Sigmoid colon (tissue), 7 donors: Measurements from ENCODE around the gene TAOK1. TPM values are rescaled to one million over a fixed set of nuclear protein-coding genes. Genes with fewer than 3 reads are reported as not detected.

ENCODE experiments used
- DNase-seq: peaks from one replicate; pipeline ENCODE4 v3.0.0-alpha.2; 2019
- H3K27ac ChIP-seq, 4 donors: fragments of 200-600 bp; sonication (generic); one replicate each; pipeline ENCODE4 v1.5.1; 2016 to 2019; ENCODE audit warnings: mild to moderate bottlenecking in 1 of 4
- H3K27me3 ChIP-seq, 3 donors: fragments of 200-600 bp; sonication (generic); one replicate each; pipeline ENCODE4 v1.5.1; 2019; ENCODE audit warnings: mild to moderate bottlenecking in 1 of 3
- H3K36me3 ChIP-seq, 4 donors: fragments of 200-600 bp; sonication (generic); one replicate each; pipeline ENCODE4 v1.5.1; 2016 to 2019
- H3K4me1 ChIP-seq, 4 donors: fragments of 200-600 bp; sonication (generic); one replicate each; pipeline ENCODE4 v1.5.1; 2017 to 2019
- H3K4me3 ChIP-seq, 4 donors: fragments of 200-600 bp; sonication (generic); one replicate each; pipeline ENCODE4 v1.5.1; 2017 to 2019; ENCODE audit warnings: mild to moderate bottlenecking in 2 of 4, moderate library complexity in 1 of 4
- H3K9me3 ChIP-seq, 4 donors: fragments of 200-600 bp in 3 of 4; sonication (generic) in 3 of 4; one replicate each; pipeline versions ENCODE4 v1.5.1 to v1.6.1; 2013 to 2019
- EP300 ChIP-seq, 4 donors: sonication (generic); formaldehyde crosslinking; IDR thresholded peaks; one replicate each; pipeline ENCODE4 v1.6.1; 2017; ENCODE audit warnings: antibody characterized with exemption in 4 of 4
- POLR2A ChIP-seq, 2 donors: fragments of 450-650 bp; IDR thresholded peaks; one replicate each; pipeline ENCODE4 v1.6.1; 2016; ENCODE audit warnings: antibody characterized with exemption in 2 of 2, mild to moderate bottlenecking in 2 of 2, moderate library complexity in 2 of 2
- POLR2AphosphoS5 ChIP-seq, 4 donors: sonication (generic); formaldehyde crosslinking; IDR thresholded peaks; one replicate each; pipeline ENCODE4 v1.6.1; 2017; ENCODE audit warnings: antibody characterized with exemption in 4 of 4
- WGBS, 2 donors: extraction: QIAGEN DNeasy Blood & Tissue Kit; methylation state at CpG; one replicate each; pipeline ENCODE4 v1.1.7; 2013; 5-methylcytosine and 5-hydroxymethylcytosine counted together
- intact Hi-C: fragments of 100-400 bp; cut with DNase I; formaldehyde crosslinking; loops from one replicate; pipeline ENCODE4 v1.15.1; 2023
- polyA plus RNA-seq, 3 donors: library from polyadenylated mRNA; stranded (reverse); fragments of 200-250 nt; gene quantifications; one replicate each; pipeline ENCODE4 v1.2.3, GENCODE V29; 2013
- total RNA-seq, 4 donors: library from RNA; depleted of rRNA; stranded (reverse); fragments of >200 nt; gene quantifications; one replicate each; pipeline ENCODE4 v1.1.0, GENCODE V29; 2016
- TF ChIP-seq, protein P1 (sequence below), 4 experiments: fragments of 450-650 bp in 3 of 4; fragments of 200-600 bp in 1 of 4; IDR thresholded peaks; one replicate each; pipeline ENCODE4 v1.5.1; 2016 to 2019; ENCODE audit warnings: antibody characterized with exemption in 4 of 4, mild to moderate bottlenecking in 3 of 4, moderate library complexity in 2 of 4
- donor health status: healthy with polysubstance abuse.
- donor health status: Bipolar disorder and iron deficiency.
- donor health status: healthy.

TAOK1 gene
- total and polyA plus RNA-seq, 7 donors: 3.6 to 65.4 (median 46.3) TPM

DNA sequence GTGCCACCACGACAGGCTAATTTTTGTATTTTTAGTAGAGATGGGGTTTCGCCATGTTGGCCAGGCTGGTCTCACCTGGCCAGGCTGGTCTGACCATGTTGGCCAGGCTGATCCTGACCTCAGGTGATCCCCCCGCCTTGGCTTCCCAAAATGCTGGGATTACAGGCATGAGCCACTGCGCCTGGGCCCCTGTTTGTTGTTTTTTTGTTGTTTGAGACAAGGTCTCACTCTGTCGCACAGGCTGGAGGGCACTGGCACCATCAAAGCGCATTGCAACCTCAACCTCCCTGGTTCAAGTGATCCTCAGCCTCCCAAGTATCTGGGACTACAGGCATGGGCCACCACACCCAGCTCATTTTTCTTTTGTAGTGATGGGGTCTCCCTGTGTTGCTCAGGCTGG is 43.7 kb upstream of the TAOK1 start:
- no peaks in the 10 kb centered on the region for H3K36me3 ChIP-seq
- no peaks in the 10 kb centered on the region for H3K9me3 ChIP-seq
- no peak for TF ChIP-seq POLR2A (IDR thresholded peaks at IDR 0.05)
- TF ChIP-seq EP300 (IDR thresholded peaks at IDR 0.05): no peak
- TF ChIP-seq, protein P1, sequence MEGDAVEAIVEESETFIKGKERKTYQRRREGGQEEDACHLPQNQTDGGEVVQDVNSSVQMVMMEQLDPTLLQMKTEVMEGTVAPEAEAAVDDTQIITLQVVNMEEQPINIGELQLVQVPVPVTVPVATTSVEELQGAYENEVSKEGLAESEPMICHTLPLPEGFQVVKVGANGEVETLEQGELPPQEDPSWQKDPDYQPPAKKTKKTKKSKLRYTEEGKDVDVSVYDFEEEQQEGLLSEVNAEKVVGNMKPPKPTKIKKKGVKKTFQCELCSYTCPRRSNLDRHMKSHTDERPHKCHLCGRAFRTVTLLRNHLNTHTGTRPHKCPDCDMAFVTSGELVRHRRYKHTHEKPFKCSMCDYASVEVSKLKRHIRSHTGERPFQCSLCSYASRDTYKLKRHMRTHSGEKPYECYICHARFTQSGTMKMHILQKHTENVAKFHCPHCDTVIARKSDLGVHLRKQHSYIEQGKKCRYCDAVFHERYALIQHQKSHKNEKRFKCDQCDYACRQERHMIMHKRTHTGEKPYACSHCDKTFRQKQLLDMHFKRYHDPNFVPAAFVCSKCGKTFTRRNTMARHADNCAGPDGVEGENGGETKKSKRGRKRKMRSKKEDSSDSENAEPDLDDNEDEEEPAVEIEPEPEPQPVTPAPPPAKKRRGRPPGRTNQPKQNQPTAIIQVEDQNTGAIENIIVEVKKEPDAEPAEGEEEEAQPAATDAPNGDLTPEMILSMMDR (IDR thresholded peaks at IDR 0.05): no peak
- no peak for TF ChIP-seq POLR2AphosphoS5 (IDR thresholded peaks at IDR 0.05)
- intact Hi-C loops: no loop called here
- no peak overlapping the region for H3K27ac ChIP-seq
- no peaks in the 10 kb centered on the region for H3K27me3 ChIP-seq
- DNase-seq: no peak
- H3K4me1 ChIP-seq: no peaks in the 10 kb centered on the region
- H3K4me3 ChIP-seq: no peak overlapping the region
- WGBS, 2 donors: 95 to 96% methylated on average over 6 of the region's 6 CpGs

DNA sequence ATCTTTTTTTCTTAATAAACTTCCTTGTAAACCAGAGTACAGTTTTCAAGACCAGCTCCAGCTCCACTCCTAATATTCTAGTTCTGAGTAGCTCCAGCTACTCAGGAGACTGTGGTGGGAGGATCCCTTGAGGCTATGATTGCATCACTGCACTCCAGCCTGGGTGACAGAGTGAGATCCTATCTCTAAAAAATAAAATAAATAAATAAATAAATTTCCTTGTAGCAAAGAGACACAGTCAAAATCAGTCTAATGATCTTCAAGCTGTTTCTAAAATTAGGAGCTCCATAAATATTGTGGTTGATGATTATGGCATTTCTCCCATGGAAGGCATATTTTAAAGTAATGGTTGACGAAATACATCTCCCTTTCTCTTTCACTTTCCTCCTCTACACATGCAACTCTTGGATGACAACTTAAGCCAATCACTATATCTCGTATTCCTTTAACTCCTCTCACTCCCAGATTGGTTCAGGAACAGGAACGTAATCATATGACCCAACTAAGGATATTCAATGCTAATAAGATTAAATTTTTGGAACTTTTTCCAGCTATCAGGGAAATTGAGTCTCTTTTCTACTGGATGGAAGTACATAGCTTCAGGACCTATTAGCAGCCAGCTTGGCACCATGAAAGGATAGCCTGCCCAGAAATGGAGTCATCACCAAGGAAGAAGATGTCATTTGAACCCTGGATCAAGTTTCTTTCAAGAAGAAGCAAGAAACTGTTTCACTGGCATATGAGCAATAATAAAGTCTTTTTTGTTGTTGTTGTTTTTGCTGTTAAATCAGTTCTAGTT is 42.1 kb upstream of the TAOK1 start:
- H3K9me3 ChIP-seq: no peaks in the 10 kb centered on the region
- WGBS, 2 donors: 76 to 78% methylated on average over 3 of the region's 3 CpGs
- H3K4me1 ChIP-seq: no peaks in the 10 kb centered on the region
- no peaks in the 10 kb centered on the region for H3K27me3 ChIP-seq
- DNase-seq: no peak
- intact Hi-C loops: no loop called here
- H3K27ac ChIP-seq: no peak overlapping the region
- H3K4me3 ChIP-seq: no peak overlapping the region
- no peaks in the 10 kb centered on the region for H3K36me3 ChIP-seq
- TF ChIP-seq, protein P1 (IDR thresholded peaks at IDR 0.05): no peak
- TF ChIP-seq POLR2A (IDR thresholded peaks at IDR 0.05) (no peak), EP300 (IDR thresholded peaks at IDR 0.05) (no peak), POLR2AphosphoS5 (IDR thresholded peaks at IDR 0.05) (no peak)

DNA sequence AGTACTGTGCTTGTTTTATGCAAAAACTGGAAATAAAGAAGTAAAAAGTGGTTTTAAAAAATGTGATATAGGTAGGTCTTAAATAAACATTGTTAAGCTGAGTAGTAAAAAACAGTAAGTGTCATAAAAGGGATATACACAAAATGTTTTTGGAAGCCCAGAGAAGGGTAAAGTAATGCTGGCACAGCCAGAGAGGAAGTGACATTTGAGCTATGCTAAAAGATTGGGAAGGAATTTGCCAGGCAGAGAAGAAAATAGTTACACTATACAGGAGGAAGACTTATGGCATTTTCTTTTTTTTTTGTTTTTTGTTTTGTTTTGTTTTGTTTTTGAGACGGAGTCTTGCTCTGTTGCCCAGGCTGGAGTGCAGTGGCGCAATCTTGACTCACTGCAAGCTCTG is 40.8 kb upstream of the TAOK1 start:
- Histone ChIP-seq H3K4me3 (no peak overlapping the region), H3K27ac (no peak overlapping the region), H3K36me3 (no peaks in the 10 kb centered on the region), H3K27me3 (no peaks in the 10 kb centered on the region), H3K4me1 (no peaks in the 10 kb centered on the region), H3K9me3 (no peaks in the 10 kb centered on the region)
- no peak for DNase-seq
- 74 to 88% methylated on average over 2 of the region's 2 CpGs for WGBS, 2 donors
- TF ChIP-seq POLR2A (IDR thresholded peaks at IDR 0.05) (no peak), EP300 (IDR thresholded peaks at IDR 0.05) (no peak)
- TF ChIP-seq, protein P1 (IDR thresholded peaks at IDR 0.05): no peak
- intact Hi-C loops: no loop called here

DNA sequence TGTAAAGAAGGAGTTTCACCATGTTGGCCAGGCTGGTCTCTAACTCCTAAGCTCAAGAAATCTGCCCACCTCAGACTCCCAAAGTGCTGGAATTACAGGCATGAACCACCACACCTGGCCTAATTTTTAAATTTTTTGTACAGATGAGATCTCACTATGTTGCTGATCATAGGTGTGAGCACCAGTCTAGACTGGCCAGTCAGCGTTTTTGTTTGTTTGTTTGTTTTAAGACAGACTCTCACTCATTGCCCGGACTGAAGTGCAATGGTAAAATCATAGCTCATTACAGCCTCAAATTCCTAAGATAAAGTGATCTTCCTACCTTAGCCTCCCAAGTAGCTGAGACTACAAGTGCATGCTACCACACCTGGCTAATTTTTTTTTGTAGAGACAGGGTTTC is 38.0 kb upstream of the TAOK1 start:
- Histone ChIP-seq H3K27me3 (no peaks in the 10 kb centered on the region), H3K36me3 (no peaks in the 10 kb centered on the region), H3K9me3 (no peaks in the 10 kb centered on the region), H3K4me1 (peaks cover 0 to 4% (median 2%) of the 10 kb centered on the region in 4 donors), H3K27ac (no peak overlapping the region), H3K4me3 (no peak overlapping the region)
- DNase-seq: no peak
- TF ChIP-seq EP300 (IDR thresholded peaks at IDR 0.05) (no peak), POLR2A (IDR thresholded peaks at IDR 0.05) (no peak), POLR2AphosphoS5 (IDR thresholded peaks at IDR 0.05) (no peak)
- TF ChIP-seq, protein P1 (IDR thresholded peaks at IDR 0.05): no peak
- WGBS, 2 donors: 66 to 90% methylated on average over 2 of the region's 2 CpGs
- intact Hi-C loops: no loop called here
